Smooth muscle cell (in vitro differentiated cells): ENCODE measurements around the gene KCNQ2. TPM values are rescaled to one million over a fixed set of nuclear protein-coding genes. Genes with fewer than 3 reads are reported as not detected.

Experiments used
- DNase-seq: peaks from one replicate; lab custom pipeline; 2025; ENCODE audit not compliant: unreplicated experiment; lab: John Stamatoyannopoulos, UW
- H2AFZ ChIP-seq: fragments of 200-600 bp; sonication (generic); 2 replicates; pipeline ENCODE4 v1.6.0; 2016; ENCODE audit warnings: antibody characterized with exemption, low read depth, mild to moderate bottlenecking
- H3F3A ChIP-seq: fragments of 200-600 bp; sonication (generic); 2 replicates; pipeline ENCODE4 v1.6.0; 2017; ENCODE audit warnings: antibody characterized with exemption, low read depth
- H3K27ac ChIP-seq: fragments of 200-600 bp; sonication (generic); 2 replicates; pipeline ENCODE4 v1.5.1; 2016; ENCODE audit warnings: low read depth, mild to moderate bottlenecking
- H3K27me3 ChIP-seq: fragments of 200-600 bp; sonication (generic); 2 replicates; pipeline ENCODE4 v1.6.1; 2016; ENCODE audit warnings: low read depth, mild to moderate bottlenecking
- H3K36me3 ChIP-seq: fragments of 200-600 bp; sonication (generic); 2 replicates; pipeline ENCODE4 v1.5.1; 2016; ENCODE audit warnings: low read depth
- H3K4me1 ChIP-seq: fragments of 200-600 bp; sonication (generic); 2 replicates; pipeline ENCODE4 v1.5.1; 2016; ENCODE audit warnings: low read depth
- H3K4me2 ChIP-seq: fragments of 200-600 bp; sonication (generic); 2 replicates; pipeline ENCODE4 v1.6.0; 2016; ENCODE audit warnings: mild to moderate bottlenecking
- H3K4me3 ChIP-seq: fragments of 200-600 bp; sonication (generic); 2 replicates; pipeline ENCODE4 v1.5.1; 2016; ENCODE audit warnings: mild to moderate bottlenecking
- H3K79me2 ChIP-seq: fragments of 200-600 bp; sonication (generic); 2 replicates; pipeline ENCODE4 v1.6.0; 2016; ENCODE audit warnings: low read depth, mild to moderate bottlenecking
- H3K9ac ChIP-seq: fragments of 200-600 bp; sonication (generic); 2 replicates; pipeline ENCODE4 v1.6.0; 2016; ENCODE audit warnings: low read depth
- H3K9me3 ChIP-seq: fragments of 200-600 bp; sonication (generic); replicated peaks from 2 replicates; pipeline ENCODE4 v1.5.1; 2016; ENCODE audit warnings: low read depth
- H4K20me1 ChIP-seq: fragments of 200-600 bp; sonication (generic); 2 replicates; pipeline ENCODE4 v1.6.0; 2016; ENCODE audit warnings: low read depth
- WGBS: methylation state at CpG from one replicate; pipeline ENCODE4 v1.1.7; 2016; ENCODE audit warnings: low lambda C conversion rate; 5-methylcytosine and 5-hydroxymethylcytosine counted together
- polyA plus RNA-seq: library from polyadenylated mRNA; unstranded; fragments of >200 nt; fragmentation: Nextera tagmentation; extraction: Ambion mirVana; gene quantifications from 2 replicates; pipeline ENCODE4 v1.2.1, GENCODE V29; 2016
- total RNA-seq: library from RNA; depleted of rRNA; stranded (reverse); fragments of >200 nt; gene quantifications from 2 replicates; pipeline ENCODE4 v1.2.3, GENCODE V29; 2014
- TF ChIP-seq, protein P1 (sequence below): fragments of 200-600 bp; sonication (generic); IDR thresholded peaks from 2 replicates; pipeline ENCODE4 v1.5.1; 2017; ENCODE audit warnings: borderline replicate concordance, mild to moderate bottlenecking, antibody characterized with exemption; ENCODE audit not compliant: insufficient read depth, poor library complexity, severe bottlenecking

Gene KCNQ2
- total and polyA plus RNA-seq, 2 experiments from 2014 or later: 5.1 to 5.7 TPM

GRCh38 chr20:63405102-63405730, 67.2 kb downstream of the KCNQ2 start:
- H3K4me2 ChIP-seq: no peak overlapping the region
- no peak overlapping the region for H3K27ac ChIP-seq
- whole genome bisulfite sequencing: 88% methylated on average over 30 of the region's 31 CpGs
- no peak overlapping the region for H2AFZ ChIP-seq
- H3K36me3 ChIP-seq: no peaks in the 10 kb centered on the region
- TF ChIP-seq, protein P1, sequence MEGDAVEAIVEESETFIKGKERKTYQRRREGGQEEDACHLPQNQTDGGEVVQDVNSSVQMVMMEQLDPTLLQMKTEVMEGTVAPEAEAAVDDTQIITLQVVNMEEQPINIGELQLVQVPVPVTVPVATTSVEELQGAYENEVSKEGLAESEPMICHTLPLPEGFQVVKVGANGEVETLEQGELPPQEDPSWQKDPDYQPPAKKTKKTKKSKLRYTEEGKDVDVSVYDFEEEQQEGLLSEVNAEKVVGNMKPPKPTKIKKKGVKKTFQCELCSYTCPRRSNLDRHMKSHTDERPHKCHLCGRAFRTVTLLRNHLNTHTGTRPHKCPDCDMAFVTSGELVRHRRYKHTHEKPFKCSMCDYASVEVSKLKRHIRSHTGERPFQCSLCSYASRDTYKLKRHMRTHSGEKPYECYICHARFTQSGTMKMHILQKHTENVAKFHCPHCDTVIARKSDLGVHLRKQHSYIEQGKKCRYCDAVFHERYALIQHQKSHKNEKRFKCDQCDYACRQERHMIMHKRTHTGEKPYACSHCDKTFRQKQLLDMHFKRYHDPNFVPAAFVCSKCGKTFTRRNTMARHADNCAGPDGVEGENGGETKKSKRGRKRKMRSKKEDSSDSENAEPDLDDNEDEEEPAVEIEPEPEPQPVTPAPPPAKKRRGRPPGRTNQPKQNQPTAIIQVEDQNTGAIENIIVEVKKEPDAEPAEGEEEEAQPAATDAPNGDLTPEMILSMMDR: no peak
- no peak overlapping the region for H3K9ac ChIP-seq
- H3K79me2 ChIP-seq: no peaks in the 10 kb centered on the region
- no peaks in the 10 kb centered on the region for H3K27me3 ChIP-seq
- H3F3A ChIP-seq: no peaks in the 10 kb centered on the region
- no peaks in the 10 kb centered on the region for H3K9me3 ChIP-seq
- no peaks in the 10 kb centered on the region for H4K20me1 ChIP-seq
- H3K4me3 ChIP-seq: no peak overlapping the region
- no peak for DNase-seq
- no peaks in the 10 kb centered on the region for H3K4me1 ChIP-seq

DNA sequence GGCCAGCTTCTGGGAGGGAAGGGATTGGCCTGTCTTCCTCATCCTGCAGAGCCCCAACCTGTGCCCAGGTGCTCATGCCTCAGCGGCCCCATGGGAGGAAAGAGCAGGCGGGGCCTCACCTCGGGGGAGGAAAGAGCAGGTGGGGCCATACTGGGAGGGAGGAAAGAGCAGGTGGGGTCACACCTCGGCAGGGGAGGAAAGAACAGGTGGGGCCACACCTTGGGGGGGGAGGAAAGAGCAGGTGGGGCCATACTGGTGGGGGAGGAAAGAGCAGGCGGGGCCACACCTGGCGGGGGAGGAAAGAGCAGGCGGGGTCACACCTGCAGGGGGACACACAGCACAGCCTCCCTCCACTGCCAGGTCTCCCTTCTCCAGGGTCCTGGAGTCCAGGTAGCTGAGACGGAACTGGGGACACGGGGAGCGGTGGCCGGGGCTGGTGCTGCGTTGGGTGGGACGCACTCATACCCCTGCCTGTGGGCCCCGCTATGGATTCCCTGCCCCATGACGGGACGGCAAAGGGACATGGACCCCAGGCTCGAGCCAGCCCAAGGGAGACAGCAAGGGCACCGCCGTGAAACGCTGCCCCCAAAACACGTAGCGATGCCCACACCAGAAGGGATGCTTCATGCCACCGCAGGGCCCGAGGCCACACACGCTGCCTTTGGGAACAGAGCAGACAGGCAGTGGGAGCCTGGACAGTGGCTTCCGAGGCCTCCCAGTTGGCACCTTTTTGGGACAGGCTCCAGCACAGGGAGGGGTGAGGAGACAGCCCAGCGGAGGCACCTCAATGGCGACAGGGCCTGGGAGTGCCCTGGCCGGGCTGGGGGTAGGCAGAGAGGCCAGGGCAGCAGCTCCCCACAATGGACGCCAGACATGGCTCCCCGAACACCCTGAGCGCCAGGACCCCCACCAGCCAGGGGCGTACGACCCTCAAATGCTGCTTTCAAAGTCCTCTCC, 68.0 kb downstream of the KCNQ2 start:
- H3F3A ChIP-seq: no peaks in the 10 kb centered on the region
- no peak for DNase-seq
- H4K20me1 ChIP-seq: no peaks in the 10 kb centered on the region
- no peaks in the 10 kb centered on the region for H3K79me2 ChIP-seq
- no peaks in the 10 kb centered on the region for H3K4me1 ChIP-seq
- 87% methylated on average over 28 of the region's 34 CpGs for WGBS
- no peak overlapping the region for H3K27ac ChIP-seq
- TF ChIP-seq, protein P1: no peak
- no peak overlapping the region for H3K9ac ChIP-seq
- H3K4me2 ChIP-seq: no peak overlapping the region
- H3K27me3 ChIP-seq: no peaks in the 10 kb centered on the region
- H3K4me3 ChIP-seq: no peak overlapping the region
- H3K36me3 ChIP-seq: no peaks in the 10 kb centered on the region
- H3K9me3 ChIP-seq: no peaks in the 10 kb centered on the region
- no peak overlapping the region for H2AFZ ChIP-seq

DNA sequence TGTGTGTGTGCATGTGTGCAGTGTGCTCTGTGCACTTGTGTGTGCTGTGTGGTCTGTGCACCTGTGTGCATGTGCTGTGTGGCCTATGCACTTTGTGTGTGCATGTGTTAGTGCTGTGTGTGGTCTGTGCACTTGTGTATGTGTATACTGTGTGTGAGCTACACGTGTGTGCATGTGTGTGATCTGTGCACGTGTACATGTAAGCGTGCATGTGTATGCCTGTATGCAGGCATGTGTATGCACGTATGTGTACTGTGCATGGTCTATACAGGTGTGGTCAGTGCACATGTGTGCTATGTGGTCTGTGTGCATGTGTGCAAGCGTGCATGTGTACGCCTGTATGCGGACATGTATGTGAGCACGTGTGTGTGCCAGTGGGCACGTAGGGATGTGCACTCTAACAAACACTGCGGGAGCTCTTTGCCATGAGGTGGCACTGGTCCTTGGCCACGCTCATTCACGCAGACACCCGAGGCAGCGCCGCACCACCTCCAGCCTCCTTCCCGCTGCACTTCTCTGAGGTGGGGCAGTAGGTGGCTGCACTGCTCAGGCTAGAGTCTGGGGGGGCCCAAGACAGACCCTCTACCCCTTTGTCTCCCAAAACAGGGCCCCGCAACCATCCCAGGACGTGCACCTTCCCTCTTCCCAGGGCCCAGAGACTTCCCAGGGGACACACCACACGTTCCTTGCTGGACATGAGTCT, 68.9 kb downstream of the KCNQ2 start:
- DNase-seq: no peak
- no peak overlapping the region for H3K27ac ChIP-seq
- no peaks in the 10 kb centered on the region for H3K36me3 ChIP-seq
- no peaks in the 10 kb centered on the region for H3K9me3 ChIP-seq
- H2AFZ ChIP-seq: no peak overlapping the region
- H3K27me3 ChIP-seq: no peaks in the 10 kb centered on the region
- H3K4me1 ChIP-seq: no peaks in the 10 kb centered on the region
- H3K79me2 ChIP-seq: no peaks in the 10 kb centered on the region
- no peak overlapping the region for H3K4me3 ChIP-seq
- no peaks in the 10 kb centered on the region for H3F3A ChIP-seq
- no peak overlapping the region for H3K9ac ChIP-seq
- WGBS: 92% methylated on average over 19 of the region's 19 CpGs
- no peaks in the 10 kb centered on the region for H4K20me1 ChIP-seq
- H3K4me2 ChIP-seq: no peak overlapping the region
- TF ChIP-seq, protein P1: no peak
